B cell (primary cell): ENCODE data around the gene PSMB10. TPM values are rescaled to one million over a fixed set of nuclear protein-coding genes. Genes with fewer than 3 reads are reported as not detected.

Experiments
- ATAC-seq: fragments of 200-7000 bp; cut with Tn5 transposase; one replicate; pipeline ENCODE4 v1.10.0; 2021; ENCODE audit warnings: low read depth, mild to moderate bottlenecking, moderate number of reproducible peaks, moderate library complexity
- CTCF ChIA-PET: fragments of 350-600 bp; sonication (Branson Sonifier 250); formaldehyde crosslinking; loops from one replicate; lab custom pipeline; 2021; ENCODE audit warnings: antibody characterized with exemption, inconsistent platforms; lab: Charles Lee
- POLR2A ChIA-PET: fragments of 350-600 bp; sonication (Branson Sonifier 250); formaldehyde crosslinking; loops from one replicate; lab custom pipeline; 2021; ENCODE audit warnings: antibody characterized with exemption; lab: Charles Lee
- DNase-seq: peaks from one replicate; pipeline ENCODE4 v3.0.0; 2013
- H2AFZ ChIP-seq: 2 replicates; pipeline ENCODE4 v1.6.1; 2012; ENCODE audit warnings: mild to moderate bottlenecking, low read depth, low read length; ENCODE audit not compliant: insufficient read depth, poor library complexity, severe bottlenecking
- H3K27ac ChIP-seq, 2 donors: 1 replicate in 1 of 2; 2 replicates in 1 of 2; pipeline ENCODE4 v1.5.1; 2012 to 2013; ENCODE audit warnings: low read length in 2 of 2, mild to moderate bottlenecking in 2 of 2, moderate library complexity in 1 of 2
- H3K27me3 ChIP-seq, 4 experiments: fragments of 200-600 bp in 1 of 4; sonication (generic) in 1 of 4; replicated peaks in 1 of 4; 1 replicate in 2 of 4; 2 replicates in 2 of 4; pipeline versions ENCODE4 v1.6.1 to v1.7.0; 2013 to 2016; ENCODE audit warnings: low read length in 3 of 4, mild to moderate bottlenecking in 2 of 4, mixed read lengths in 1 of 4, moderate library complexity in 1 of 4; ENCODE audit not compliant: insufficient read depth in 4 of 4, control insufficient read depth in 3 of 4; ENCODE audit errors: control extremely low read depth in 1 of 4
- H3K36me3 ChIP-seq, 2 experiments: replicated peaks in 1 of 2; 1 replicate in 1 of 2; 2 replicates in 1 of 2; pipeline versions ENCODE4 v1.6.1 to v1.7.1; 2013; ENCODE audit warnings: low read length in 1 of 2; ENCODE audit not compliant: insufficient read depth in 2 of 2, control insufficient read depth in 1 of 2; ENCODE audit errors: control extremely low read depth in 1 of 2, extremely low read depth in 1 of 2
- H3K4me1 ChIP-seq, 2 donors: fragments of 200-600 bp in 1 of 2; sonication (generic) in 1 of 2; 1 replicate in 1 of 2; 2 replicates in 1 of 2; pipeline versions ENCODE4 v1.5.1 to v1.6.1; 2013 to 2017; ENCODE audit warnings: low read length in 2 of 2; ENCODE audit not compliant: control insufficient read depth in 2 of 2, insufficient read depth in 2 of 2
- H3K4me2 ChIP-seq: replicated peaks from 2 replicates; pipeline ENCODE3; 2012; ENCODE audit warnings: mild to moderate bottlenecking, low read depth, low read length; ENCODE audit not compliant: poor library complexity, severe bottlenecking
- H3K4me3 ChIP-seq, 5 experiments: fragments of 200-600 bp in 1 of 5; sonication (generic) in 1 of 5; 1 replicate in 3 of 5; 2 replicates in 2 of 5; pipeline versions ENCODE4 v1.5.1 to v1.7.0; 2011 to 2016; ENCODE audit warnings: low read length in 4 of 5, mild to moderate bottlenecking in 4 of 5, low read depth in 2 of 5, control low read depth in 1 of 5, moderate library complexity in 1 of 5; ENCODE audit not compliant: insufficient read depth in 1 of 5; ENCODE audit errors: control extremely low read depth in 1 of 5, extremely low read depth in 1 of 5
- H3K79me2 ChIP-seq: fragments of 200-600 bp; sonication (generic); one replicate; pipeline ENCODE4 v1.6.0; 2016; ENCODE audit warnings: low read length; ENCODE audit not compliant: control insufficient read depth, insufficient read depth
- H3K9ac ChIP-seq: fragments of 200-600 bp; sonication (generic); 2 replicates; pipeline ENCODE4 v1.6.1; 2017; ENCODE audit warnings: mild to moderate bottlenecking, low read length, moderate library complexity
- H3K9me3 ChIP-seq, 3 donors: one replicate each; pipeline versions ENCODE4 v1.6.1 to v1.7.1; 2013; ENCODE audit warnings: low read length in 2 of 3; ENCODE audit not compliant: control insufficient read depth in 2 of 3, insufficient read depth in 1 of 3; ENCODE audit errors: control extremely low read depth in 1 of 3
- H4K20me1 ChIP-seq: 2 replicates; pipeline ENCODE4 v1.6.0; 2012; ENCODE audit warnings: mild to moderate bottlenecking, low read length; ENCODE audit not compliant: insufficient read depth, control insufficient read depth, poor library complexity, severe bottlenecking
- H3K27ac Mint-ChIP-seq: one replicate; pipeline ENCODE4 v1.8.0; 2021; ENCODE audit warnings: mixed read lengths
- H3K27me3 Mint-ChIP-seq: one replicate; pipeline ENCODE4 v1.8.0; 2021; ENCODE audit warnings: mixed read lengths
- H3K4me1 Mint-ChIP-seq: one replicate; pipeline ENCODE4 v1.8.0; 2021; ENCODE audit warnings: mixed read lengths
- H3K4me3 Mint-ChIP-seq: one replicate; pipeline ENCODE4 v1.8.0; 2021; ENCODE audit warnings: mixed read lengths
- H3K9me3 Mint-ChIP-seq: one replicate; pipeline ENCODE4 v1.8.0; 2022; ENCODE audit warnings: mixed read lengths; ENCODE audit not compliant: insufficient read depth
- CTCF ChIP-seq: fragments of 200-600 bp; IDR thresholded peaks from one replicate; pipeline ENCODE4 v1.8.0; 2022; ENCODE audit warnings: antibody characterized with exemption, mild to moderate bottlenecking
- EZH2 ChIP-seq: IDR thresholded peaks from 2 replicates; pipeline ENCODE4 v1.6.1; 2012; ENCODE audit warnings: borderline replicate concordance, low read depth, mild to moderate bottlenecking, moderate library complexity, low read length; ENCODE audit not compliant: insufficient read depth, poor library complexity, severe bottlenecking
- WGBS: methylation state at CpG from one replicate; pipeline ENCODE4 v1.1.5; 2013; ENCODE audit warnings: missing lambda C conversion rate; ENCODE audit not compliant: insufficient coverage; 5-methylcytosine and 5-hydroxymethylcytosine counted together
- intact Hi-C: fragments of 100-400 bp; cut with micrococcal nuclease; formaldehyde crosslinking; loops from one replicate; pipeline ENCODE4 v1.10.0; 2022
- polyA plus RNA-seq: library from polyadenylated mRNA; depleted of rRNA; stranded (reverse); fragments of >200 nt; gene quantifications from 2 replicates; pipeline ENCODE4 v1.2.3, GENCODE V29; 2012
- total RNA-seq, 2 donors: library from RNA; stranded (reverse); fragments of 120-200 nt in 1 of 2; gene quantifications; 1 replicate in 1 of 2; 2 replicates in 1 of 2; pipeline versions ENCODE4 v1.2.3 to v1.2.4, GENCODE V29; 2013 to 2022

The PSMB10 gene
- total and polyA plus RNA-seq, 2 donors (not counting 1 experiment from before 2014, with no cell fraction given): 167 to 176 TPM

GRCh38 chr16:67942200-67942509, 5.5 kb upstream of the PSMB10 start:
- H3K36me3 ChIP-seq: peaks cover 0 to 9% of the 10 kb centered on the region in 2 experiments
- Mint-ChIP-seq H3K27ac (no peak overlapping the region), H3K4me1 (peaks cover 17% of the 10 kb centered on the region), H3K27me3 (no peaks in the 10 kb centered on the region), H3K9me3 (no peaks in the 10 kb centered on the region), H3K4me3 (no peak overlapping the region)
- H3K27me3 ChIP-seq: no peaks in the 10 kb centered on the region
- 85% methylated on average over 6 of the region's 6 CpGs for WGBS
- H3K4me3 ChIP-seq: no peak overlapping the region
- peak; percentile 67 for ATAC-seq
- no peak overlapping the region for H2AFZ ChIP-seq
- H3K9me3 ChIP-seq: no peaks in the 10 kb centered on the region
- peaks cover 11% of the 10 kb centered on the region for H4K20me1 ChIP-seq
- peak; percentile 50 for DNase-seq
- H3K4me2 ChIP-seq: no peak overlapping the region
- H3K79me2 ChIP-seq: peaks cover 61% of the 10 kb centered on the region
- peaks cover 15 to 33% of the 10 kb centered on the region in 2 donors for H3K4me1 ChIP-seq
- TF ChIP-seq EZH2 (no peak), CTCF (peak; percentile 71)
- CTCF ChIA-PET: interaction anchor here (0.7 to 2.9 kb wide), 10 partner anchors 8 to 126 kb away, joined by 3 to 12 read pairs (median 4); partner anchors contain the start of gene NRN1L
- intact Hi-C loops: no loop called here
- POLR2A ChIA-PET: no interaction called here
- no peak overlapping the region for H3K27ac ChIP-seq
- H3K9ac ChIP-seq: no peak overlapping the region

- Histone ChIP-seq H2AFZ (no peak overlapping the region), H3K36me3 (peaks cover 0 to 7% of the 10 kb centered on the region in 2 experiments), H3K9ac (no peak overlapping the region), H3K4me2 (no peak overlapping the region), H3K4me1 (peaks cover 18 to 38% of the 10 kb centered on the region in 2 donors), H3K27me3 (no peaks in the 10 kb centered on the region), H4K20me1 (peaks cover 11% of the 10 kb centered on the region), H3K4me3 (no peak overlapping the region), H3K27ac (no peak overlapping the region), H3K79me2 (peaks cover 61% of the 10 kb centered on the region), H3K9me3 (no peaks in the 10 kb centered on the region)
- WGBS: 88% methylated on average over 9 of the region's 9 CpGs
- DNase-seq (no peak), ATAC-seq (no peak)
- ChIA-PET POLR2A (interaction anchor here (0.5 to 1.4 kb wide), 3 partner anchors 22 to 377 kb away, joined by 3 to 5 read pairs (median 4); no protein-coding TSS in a partner anchor), CTCF (interaction anchor here (0.7 to 2.9 kb wide), 14 partner anchors 8 to 126 kb away, joined by 3 to 12 read pairs (median 4); partner anchors contain the start of gene NRN1L)
- Mint-ChIP-seq H3K27me3 (no peaks in the 10 kb centered on the region), H3K4me3 (no peak overlapping the region), H3K27ac (no peak overlapping the region), H3K4me1 (peaks cover 22% of the 10 kb centered on the region), H3K9me3 (no peaks in the 10 kb centered on the region)
- intact Hi-C loops: no loop called here
- TF ChIP-seq EZH2 (no peak), CTCF (no peak)
These were observed 5.0 kb upstream of the PSMB10 start for GRCh38 chr16:67941469-67942199.
